Measurements from ENCODE around the gene SDC4.

Gene SDC4

GRCh38 chr20:45345104-45345936 lies 2.9 kb downstream of the SDC4 start:
- CTCF ChIA-PET, result interaction anchor here (1.2 to 1.6 kb wide), 3 partner anchors 16 to 92 kb away, joined by 3 to 4 read pairs (median 3); no protein-coding TSS in a partner anchor
- Mint-ChIP-seq H3K36me3 (peaks cover 2% of the 10 kb centered on the region), H3K9me3 (no peaks in the 10 kb centered on the region), H3K4me1 (peaks cover 22% of the 10 kb centered on the region), H3K4me3 (no peak overlapping the region), H3K27ac (no peak overlapping the region), H3K27me3 (peaks cover 38% of the 10 kb centered on the region)
- DNase-seq, result no peak

- peaks cover 33% of the 10 kb centered on the region for H3K27me3 Mint-ChIP-seq
- no peak overlapping the region for H3K4me3 Mint-ChIP-seq
- peaks cover 22% of the 10 kb centered on the region for H3K4me1 Mint-ChIP-seq
- CTCF ChIA-PET, result interaction anchor here (0.7 to 1.6 kb wide), 5 partner anchors 17 to 427 kb away, joined by 3 read pairs; no protein-coding TSS in a partner anchor
- DNase-seq, result no peak
- peaks cover 2% of the 10 kb centered on the region for H3K36me3 Mint-ChIP-seq
- no peak overlapping the region for H3K27ac Mint-ChIP-seq
- H3K9me3 Mint-ChIP-seq, result no peaks in the 10 kb centered on the region
These were observed 3.9 kb downstream of the SDC4 start for GRCh38 chr20:45344168-45344860.

- Mint-ChIP-seq H3K9me3 (no peaks in the 10 kb centered on the region), H3K4me1 (peaks cover 22% of the 10 kb centered on the region), H3K27ac (no peak overlapping the region), H3K27me3 (peaks cover 33% of the 10 kb centered on the region), H3K4me3 (no peak overlapping the region), H3K36me3 (peaks cover 2% of the 10 kb centered on the region)
- CTCF ChIA-PET, result interaction anchor here (1.2 to 1.6 kb wide), 4 partner anchors 17 to 428 kb away, joined by 3 read pairs; no protein-coding TSS in a partner anchor
- no peak for DNase-seq
These were observed 4.6 kb downstream of the SDC4 start for GRCh38 chr20:45343532-45344167.

- no peak overlapping the region for H3K27ac Mint-ChIP-seq
- no peak for DNase-seq
These were observed 5.2 kb downstream of the SDC4 start for GRCh38 chr20:45342855-45343531.

GRCh38 chr20:45341939-45342854 lies 6.0 kb downstream of the SDC4 start:
- Mint-ChIP-seq H3K27ac (no peak overlapping the region), H3K4me1 (peaks cover 15% of the 10 kb centered on the region), H3K4me3 (no peak overlapping the region), H3K36me3 (peaks cover 2% of the 10 kb centered on the region), H3K27me3 (peaks cover 23% of the 10 kb centered on the region), H3K9me3 (no peaks in the 10 kb centered on the region)
- CTCF ChIA-PET, result interaction anchor here (1.2 to 1.3 kb wide), 2 partner anchors 23 to 31 kb away, joined by 3 to 4 read pairs; no protein-coding TSS in a partner anchor
- no peak for DNase-seq

More at GRCh38 chr20:45342855-45343531, 5.2 kb downstream of the SDC4 start:
- Mint-ChIP-seq H3K9me3 (no peaks in the 10 kb centered on the region), H3K27me3 (peaks cover 26% of the 10 kb centered on the region), H3K4me1 (peaks cover 22% of the 10 kb centered on the region), H3K4me3 (no peak overlapping the region), H3K36me3 (peaks cover 2% of the 10 kb centered on the region)
- CTCF ChIA-PET, result interaction anchor here (1.3 kb wide), 1 partner anchor 19 kb away, joined by 3 read pairs; no protein-coding TSS in a partner anchor

GRCh38 chr20:45341579-45341938 lies 6.7 kb downstream of the SDC4 start:
- Mint-ChIP-seq H3K4me1 (peaks cover 8% of the 10 kb centered on the region), H3K27ac (no peak overlapping the region)

GRCh38 chr20:45340951-45341350 lies 7.3 kb downstream of the SDC4 start:
- Mint-ChIP-seq H3K27ac (no peak overlapping the region), H3K9me3 (no peaks in the 10 kb centered on the region), H3K36me3 (peaks cover 2% of the 10 kb centered on the region), H3K27me3 (peaks cover 14% of the 10 kb centered on the region), H3K4me1 (peaks cover 3% of the 10 kb centered on the region), H3K4me3 (no peak overlapping the region)
- no peak for DNase-seq
- CTCF ChIA-PET, result interaction anchor here (1.2 to 1.8 kb wide), 3 partner anchors 22 to 32 kb away, joined by 3 to 4 read pairs (median 4); partner anchors contain the start of gene SYS1

More at GRCh38 chr20:45341579-45341938, 6.7 kb downstream of the SDC4 start:
- H3K9me3 Mint-ChIP-seq, result no peaks in the 10 kb centered on the region
- DNase-seq, result no peak
- H3K27me3 Mint-ChIP-seq, result peaks cover 20% of the 10 kb centered on the region
- H3K4me3 Mint-ChIP-seq, result no peak overlapping the region
- CTCF ChIA-PET, result interaction anchor here (1.2 to 1.3 kb wide), 2 partner anchors 22 to 32 kb away, joined by 3 to 4 read pairs; no protein-coding TSS in a partner anchor
- peaks cover 2% of the 10 kb centered on the region for H3K36me3 Mint-ChIP-seq

- DNase-seq, result no peak
- CTCF ChIA-PET, result interaction anchor here (0.6 to 1.8 kb wide), 2 partner anchors 22 to 24 kb away, joined by 3 to 4 read pairs; partner anchors contain the start of gene SYS1
- Mint-ChIP-seq H3K36me3 (no peaks in the 10 kb centered on the region), H3K27ac (no peak overlapping the region), H3K4me3 (no peak overlapping the region), H3K9me3 (no peaks in the 10 kb centered on the region), H3K27me3 (peaks cover 9% of the 10 kb centered on the region), H3K4me1 (no peaks in the 10 kb centered on the region)
These were observed 7.9 kb downstream of the SDC4 start for GRCh38 chr20:45340236-45340847.

- no peak overlapping the region for H3K4me3 Mint-ChIP-seq
- no peaks in the 10 kb centered on the region for H3K36me3 Mint-ChIP-seq
- CTCF ChIA-PET, result interaction anchor here (0.6 to 1.8 kb wide), 2 partner anchors 23 to 25 kb away, joined by 3 to 4 read pairs; partner anchors contain the start of gene SYS1
- H3K9me3 Mint-ChIP-seq, result no peaks in the 10 kb centered on the region
- H3K4me1 Mint-ChIP-seq, result no peaks in the 10 kb centered on the region
- peaks cover 8% of the 10 kb centered on the region for H3K27me3 Mint-ChIP-seq
- DNase-seq, result no peak
- no peak overlapping the region for H3K27ac Mint-ChIP-seq
These were observed 8.4 kb downstream of the SDC4 start for GRCh38 chr20:45339799-45340198.

- no peak overlapping the region for H3K27ac Mint-ChIP-seq
- no peak for DNase-seq
- no peak overlapping the region for H3K4me3 Mint-ChIP-seq
- CTCF ChIA-PET, result no interaction called here
- no peaks in the 10 kb centered on the region for H3K9me3 Mint-ChIP-seq
- H3K36me3 Mint-ChIP-seq, result no peaks in the 10 kb centered on the region
- H3K27me3 Mint-ChIP-seq, result peaks cover 5% of the 10 kb centered on the region
- no peaks in the 10 kb centered on the region for H3K4me1 Mint-ChIP-seq
These were observed 9.1 kb downstream of the SDC4 start for GRCh38 chr20:45339084-45339483.

GRCh38 chr20:45338121-45339030 lies 9.8 kb downstream of the SDC4 start:
- H3K4me3 Mint-ChIP-seq, result no peak overlapping the region
- no peak for DNase-seq

More at GRCh38 chr20:45338121-45339030, 9.8 kb downstream of the SDC4 start:
- H3K9me3 Mint-ChIP-seq, result no peaks in the 10 kb centered on the region
- no peak overlapping the region for H3K27ac Mint-ChIP-seq
- H3K36me3 Mint-ChIP-seq, result no peaks in the 10 kb centered on the region
- CTCF ChIA-PET, result no interaction called here
- H3K27me3 Mint-ChIP-seq, result peaks cover 5% of the 10 kb centered on the region
- no peaks in the 10 kb centered on the region for H3K4me1 Mint-ChIP-seq
